Activated naive CD4-positive, alpha-beta T cell treated with anti-CD3 and anti-CD28 coated beads, Interleukin-2, amount 50 U/mL, for 24 hours (primary cell): ENCODE data around the gene RAB8A.
A peak's percentile ranks its signal among the peaks of the same experiment; 100 is the strongest.

Experiments used
- H3K27ac Mint-ChIP-seq: one replicate; pipeline ENCODE4 v1.8.0; 2021; ENCODE audit warnings: mild to moderate bottlenecking, mixed read lengths
- H3K27me3 Mint-ChIP-seq: one replicate; pipeline ENCODE4 v1.8.0; 2021; ENCODE audit warnings: mixed read lengths
- H3K36me3 Mint-ChIP-seq: one replicate; pipeline ENCODE4 v1.8.0; 2021; ENCODE audit warnings: mixed read lengths
- H3K4me1 Mint-ChIP-seq: one replicate; pipeline ENCODE4 v1.8.0; 2021; ENCODE audit warnings: mixed read lengths
- H3K4me3 Mint-ChIP-seq: one replicate; pipeline ENCODE4 v1.8.0; 2021; ENCODE audit warnings: mild to moderate bottlenecking, mixed read lengths
- H3K9me3 Mint-ChIP-seq: one replicate; pipeline ENCODE4 v1.8.0; 2021; ENCODE audit warnings: mixed read lengths

RAB8A gene

GRCh38 chr19:16142032-16142580, 30.4 kb downstream of the RAB8A start:
- Mint-ChIP-seq H3K36me3 (no peaks in the 10 kb centered on the region), H3K4me1 (peaks cover 37% of the 10 kb centered on the region), H3K9me3 (no peaks in the 10 kb centered on the region), H3K4me3 (no peak overlapping the region), H3K27me3 (no peaks in the 10 kb centered on the region), H3K27ac (peak overlapping the region; percentile 68)

- H3K4me1 Mint-ChIP-seq, result peaks cover 37% of the 10 kb centered on the region
These were observed 31.9 kb downstream of the RAB8A start, which contains the start of gene HSH2D for GRCh38 chr19:16143399-16144215. Gene HSH2D (plus strand): TSS chr19:16143685. CDS start chr19:16148751, 5,066 bp downstream.

GRCh38 chr19:16144216-16144581, 32.5 kb downstream of the RAB8A start:
- Mint-ChIP-seq H3K4me3 (peak overlapping the region; percentile 89), H3K36me3 (no peaks in the 10 kb centered on the region), H3K9me3 (no peaks in the 10 kb centered on the region), H3K27me3 (no peaks in the 10 kb centered on the region), H3K27ac (peak overlapping the region; percentile 84), H3K4me1 (peaks cover 37% of the 10 kb centered on the region)

More at GRCh38 chr19:16143399-16144215, 31.9 kb downstream of the RAB8A start, which contains the start of gene HSH2D:
- Mint-ChIP-seq H3K4me3 (peak within 1 kb of the TSS; percentile 89), H3K27ac (peak within 1 kb of the TSS; percentile 84), H3K27me3 (no peaks in the 10 kb centered on the region), H3K36me3 (no peaks in the 10 kb centered on the region), H3K9me3 (no peaks in the 10 kb centered on the region)

GRCh38 chr19:16146112-16146511, 34.4 kb downstream of the RAB8A start:
- Mint-ChIP-seq H3K27ac (no peak overlapping the region), H3K4me1 (peaks cover 37% of the 10 kb centered on the region), H3K4me3 (peak overlapping the region; percentile 66), H3K36me3 (no peaks in the 10 kb centered on the region), H3K27me3 (no peaks in the 10 kb centered on the region), H3K9me3 (no peaks in the 10 kb centered on the region)

GRCh38 chr19:16148443-16149229, 36.9 kb downstream of the RAB8A start:
- H3K4me1 Mint-ChIP-seq, result peaks cover 26% of the 10 kb centered on the region
- no peak overlapping the region for H3K4me3 Mint-ChIP-seq
- H3K9me3 Mint-ChIP-seq, result no peaks in the 10 kb centered on the region
- H3K36me3 Mint-ChIP-seq, result no peaks in the 10 kb centered on the region
- H3K27ac Mint-ChIP-seq, result peak overlapping the region; percentile 41
- no peaks in the 10 kb centered on the region for H3K27me3 Mint-ChIP-seq

GRCh38 chr19:16153582-16154336, 42.1 kb downstream of the RAB8A start:
- H3K4me3 Mint-ChIP-seq, result no peak overlapping the region
- no peaks in the 10 kb centered on the region for H3K27me3 Mint-ChIP-seq
- no peaks in the 10 kb centered on the region for H3K4me1 Mint-ChIP-seq
- peaks cover 6% of the 10 kb centered on the region for H3K36me3 Mint-ChIP-seq
- H3K27ac Mint-ChIP-seq, result no peak overlapping the region
- H3K9me3 Mint-ChIP-seq, result no peaks in the 10 kb centered on the region

GRCh38 chr19:16154557-16154956, 42.9 kb downstream of the RAB8A start:
- Mint-ChIP-seq H3K9me3 (no peaks in the 10 kb centered on the region), H3K36me3 (peaks cover 6% of the 10 kb centered on the region), H3K27me3 (no peaks in the 10 kb centered on the region), H3K4me3 (no peak overlapping the region), H3K27ac (no peak overlapping the region), H3K4me1 (no peaks in the 10 kb centered on the region)

GRCh38 chr19:16155128-16155527, 43.4 kb downstream of the RAB8A start:
- peaks cover 6% of the 10 kb centered on the region for H3K36me3 Mint-ChIP-seq
- peak overlapping the region; percentile 30 for H3K27ac Mint-ChIP-seq

GRCh38 chr19:16156904-16157303, 45.2 kb downstream of the RAB8A start:
- peaks cover 11% of the 10 kb centered on the region for H3K4me1 Mint-ChIP-seq
- H3K36me3 Mint-ChIP-seq, result peaks cover 6% of the 10 kb centered on the region
- no peak overlapping the region for H3K4me3 Mint-ChIP-seq
- H3K9me3 Mint-ChIP-seq, result no peaks in the 10 kb centered on the region
- H3K27me3 Mint-ChIP-seq, result no peaks in the 10 kb centered on the region
- no peak overlapping the region for H3K27ac Mint-ChIP-seq

More at GRCh38 chr19:16155128-16155527, 43.4 kb downstream of the RAB8A start:
- Mint-ChIP-seq H3K4me3 (no peak overlapping the region), H3K9me3 (no peaks in the 10 kb centered on the region), H3K4me1 (no peaks in the 10 kb centered on the region), H3K27me3 (no peaks in the 10 kb centered on the region)

GRCh38 chr19:16157601-16158000, 45.9 kb downstream of the RAB8A start:
- H3K9me3 Mint-ChIP-seq, result no peaks in the 10 kb centered on the region
- H3K4me3 Mint-ChIP-seq, result no peak overlapping the region
- no peak overlapping the region for H3K27ac Mint-ChIP-seq
- peaks cover 6% of the 10 kb centered on the region for H3K36me3 Mint-ChIP-seq
- H3K27me3 Mint-ChIP-seq, result no peaks in the 10 kb centered on the region
- peaks cover 11% of the 10 kb centered on the region for H3K4me1 Mint-ChIP-seq

GRCh38 chr19:16159655-16160054, 48.0 kb downstream of the RAB8A start:
- Mint-ChIP-seq H3K9me3 (no peaks in the 10 kb centered on the region), H3K4me1 (peaks cover 11% of the 10 kb centered on the region), H3K27ac (no peak overlapping the region), H3K4me3 (no peak overlapping the region), H3K27me3 (no peaks in the 10 kb centered on the region), H3K36me3 (peaks cover 6% of the 10 kb centered on the region)

- Mint-ChIP-seq H3K4me1 (peaks cover 11% of the 10 kb centered on the region), H3K36me3 (peaks cover 2% of the 10 kb centered on the region), H3K9me3 (no peaks in the 10 kb centered on the region), H3K27ac (no peak overlapping the region), H3K27me3 (no peaks in the 10 kb centered on the region), H3K4me3 (no peak overlapping the region)
These were observed 48.8 kb downstream of the RAB8A start for GRCh38 chr19:16160445-16160942.

GRCh38 chr19:16160943-16161560, 49.4 kb downstream of the RAB8A start:
- no peak overlapping the region for H3K27ac Mint-ChIP-seq
- no peaks in the 10 kb centered on the region for H3K27me3 Mint-ChIP-seq
- H3K36me3 Mint-ChIP-seq, result peaks cover 2% of the 10 kb centered on the region
- H3K9me3 Mint-ChIP-seq, result no peaks in the 10 kb centered on the region
- no peak overlapping the region for H3K4me3 Mint-ChIP-seq
- H3K4me1 Mint-ChIP-seq, result peaks cover 11% of the 10 kb centered on the region

- Mint-ChIP-seq H3K4me3 (no peak overlapping the region), H3K36me3 (peaks cover 2% of the 10 kb centered on the region), H3K27me3 (no peaks in the 10 kb centered on the region), H3K4me1 (peaks cover 11% of the 10 kb centered on the region), H3K9me3 (no peaks in the 10 kb centered on the region), H3K27ac (no peak overlapping the region)
These were observed 50.2 kb downstream of the RAB8A start for GRCh38 chr19:16161840-16162239.
